ENCODE data around the gene ISCU.

DNA sequence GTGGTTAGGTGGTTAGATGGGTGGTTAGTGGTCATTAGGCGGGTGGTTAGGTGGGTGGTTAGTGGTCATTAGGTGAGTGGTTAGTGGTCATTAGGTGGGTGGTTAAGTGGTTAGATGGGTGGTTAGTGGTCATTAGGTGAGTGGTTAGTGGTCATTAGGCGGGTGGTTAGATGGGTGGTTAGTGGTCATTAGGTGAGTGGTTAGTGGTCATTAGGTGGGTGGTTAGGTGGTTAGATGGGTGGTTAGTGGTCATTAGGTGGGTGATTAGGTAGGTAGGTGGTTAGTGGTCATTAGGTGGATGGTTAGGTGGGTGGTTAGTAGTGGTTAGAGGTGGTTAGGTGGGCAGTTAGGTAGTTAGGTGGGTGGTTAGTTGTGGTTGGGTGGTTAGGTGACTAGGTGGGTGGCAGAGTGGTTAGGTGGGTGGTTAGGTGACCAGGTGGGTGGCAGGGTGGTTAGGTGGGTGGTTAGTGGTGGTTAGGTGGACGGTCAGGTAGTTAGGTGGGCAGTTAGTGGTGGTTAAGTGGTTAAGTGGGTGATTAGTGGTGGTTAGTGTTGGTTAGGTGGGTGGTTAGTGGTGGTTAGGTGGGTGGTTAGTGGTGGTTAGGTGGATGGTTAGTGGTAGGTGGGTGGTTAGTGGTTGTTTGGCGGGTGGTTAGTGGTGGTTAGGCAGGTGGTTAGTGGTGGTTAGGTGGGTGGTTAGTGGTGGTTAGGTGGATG lies 43.5 kb downstream of the ISCU start:
- TF ChIP-seq, protein P1, sequence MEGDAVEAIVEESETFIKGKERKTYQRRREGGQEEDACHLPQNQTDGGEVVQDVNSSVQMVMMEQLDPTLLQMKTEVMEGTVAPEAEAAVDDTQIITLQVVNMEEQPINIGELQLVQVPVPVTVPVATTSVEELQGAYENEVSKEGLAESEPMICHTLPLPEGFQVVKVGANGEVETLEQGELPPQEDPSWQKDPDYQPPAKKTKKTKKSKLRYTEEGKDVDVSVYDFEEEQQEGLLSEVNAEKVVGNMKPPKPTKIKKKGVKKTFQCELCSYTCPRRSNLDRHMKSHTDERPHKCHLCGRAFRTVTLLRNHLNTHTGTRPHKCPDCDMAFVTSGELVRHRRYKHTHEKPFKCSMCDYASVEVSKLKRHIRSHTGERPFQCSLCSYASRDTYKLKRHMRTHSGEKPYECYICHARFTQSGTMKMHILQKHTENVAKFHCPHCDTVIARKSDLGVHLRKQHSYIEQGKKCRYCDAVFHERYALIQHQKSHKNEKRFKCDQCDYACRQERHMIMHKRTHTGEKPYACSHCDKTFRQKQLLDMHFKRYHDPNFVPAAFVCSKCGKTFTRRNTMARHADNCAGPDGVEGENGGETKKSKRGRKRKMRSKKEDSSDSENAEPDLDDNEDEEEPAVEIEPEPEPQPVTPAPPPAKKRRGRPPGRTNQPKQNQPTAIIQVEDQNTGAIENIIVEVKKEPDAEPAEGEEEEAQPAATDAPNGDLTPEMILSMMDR (IDR thresholded peaks at IDR 0.05): no peak
- TF ChIP-seq EZH2 (IDR thresholded peaks at IDR 0.05) (no peak), EZH2phosphoT487 (IDR thresholded peaks at IDR 0.05) (no peak)

Data from neural progenitor cell (in vitro differentiated cells).